Measurements from ENCODE around the gene WDFY2. TPM values are rescaled to one million over a fixed set of nuclear protein-coding genes. Genes with fewer than 3 reads are reported as not detected.
A peak's percentile ranks its signal among the peaks of the same experiment; 100 is the strongest.

The WDFY2 gene
- total and polyA plus RNA-seq, 2 experiments from 2014 or later, result 11.4 to 24.0 TPM

DNA sequence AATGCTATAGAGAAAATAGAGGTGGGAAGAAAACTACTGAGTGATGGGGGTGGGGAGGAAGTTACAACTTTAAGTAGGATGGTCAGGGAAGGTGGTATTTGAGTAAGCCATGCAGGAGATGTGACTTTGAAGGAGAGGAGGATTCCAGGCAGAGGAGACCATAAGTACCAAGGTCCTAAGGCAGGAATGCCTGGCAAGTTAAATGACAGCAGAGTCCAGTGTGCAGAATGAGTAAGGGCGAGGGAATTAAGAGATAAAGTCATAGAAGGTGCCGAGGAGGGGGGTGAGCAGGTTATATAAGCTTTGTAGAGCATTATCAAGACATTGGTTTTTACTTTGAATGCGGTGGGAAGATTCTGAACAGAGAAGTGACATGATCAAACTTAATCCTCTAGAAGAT lies 43.2 kb upstream of the WDFY2 start (continued):
- TF ChIP-seq, protein P1, sequence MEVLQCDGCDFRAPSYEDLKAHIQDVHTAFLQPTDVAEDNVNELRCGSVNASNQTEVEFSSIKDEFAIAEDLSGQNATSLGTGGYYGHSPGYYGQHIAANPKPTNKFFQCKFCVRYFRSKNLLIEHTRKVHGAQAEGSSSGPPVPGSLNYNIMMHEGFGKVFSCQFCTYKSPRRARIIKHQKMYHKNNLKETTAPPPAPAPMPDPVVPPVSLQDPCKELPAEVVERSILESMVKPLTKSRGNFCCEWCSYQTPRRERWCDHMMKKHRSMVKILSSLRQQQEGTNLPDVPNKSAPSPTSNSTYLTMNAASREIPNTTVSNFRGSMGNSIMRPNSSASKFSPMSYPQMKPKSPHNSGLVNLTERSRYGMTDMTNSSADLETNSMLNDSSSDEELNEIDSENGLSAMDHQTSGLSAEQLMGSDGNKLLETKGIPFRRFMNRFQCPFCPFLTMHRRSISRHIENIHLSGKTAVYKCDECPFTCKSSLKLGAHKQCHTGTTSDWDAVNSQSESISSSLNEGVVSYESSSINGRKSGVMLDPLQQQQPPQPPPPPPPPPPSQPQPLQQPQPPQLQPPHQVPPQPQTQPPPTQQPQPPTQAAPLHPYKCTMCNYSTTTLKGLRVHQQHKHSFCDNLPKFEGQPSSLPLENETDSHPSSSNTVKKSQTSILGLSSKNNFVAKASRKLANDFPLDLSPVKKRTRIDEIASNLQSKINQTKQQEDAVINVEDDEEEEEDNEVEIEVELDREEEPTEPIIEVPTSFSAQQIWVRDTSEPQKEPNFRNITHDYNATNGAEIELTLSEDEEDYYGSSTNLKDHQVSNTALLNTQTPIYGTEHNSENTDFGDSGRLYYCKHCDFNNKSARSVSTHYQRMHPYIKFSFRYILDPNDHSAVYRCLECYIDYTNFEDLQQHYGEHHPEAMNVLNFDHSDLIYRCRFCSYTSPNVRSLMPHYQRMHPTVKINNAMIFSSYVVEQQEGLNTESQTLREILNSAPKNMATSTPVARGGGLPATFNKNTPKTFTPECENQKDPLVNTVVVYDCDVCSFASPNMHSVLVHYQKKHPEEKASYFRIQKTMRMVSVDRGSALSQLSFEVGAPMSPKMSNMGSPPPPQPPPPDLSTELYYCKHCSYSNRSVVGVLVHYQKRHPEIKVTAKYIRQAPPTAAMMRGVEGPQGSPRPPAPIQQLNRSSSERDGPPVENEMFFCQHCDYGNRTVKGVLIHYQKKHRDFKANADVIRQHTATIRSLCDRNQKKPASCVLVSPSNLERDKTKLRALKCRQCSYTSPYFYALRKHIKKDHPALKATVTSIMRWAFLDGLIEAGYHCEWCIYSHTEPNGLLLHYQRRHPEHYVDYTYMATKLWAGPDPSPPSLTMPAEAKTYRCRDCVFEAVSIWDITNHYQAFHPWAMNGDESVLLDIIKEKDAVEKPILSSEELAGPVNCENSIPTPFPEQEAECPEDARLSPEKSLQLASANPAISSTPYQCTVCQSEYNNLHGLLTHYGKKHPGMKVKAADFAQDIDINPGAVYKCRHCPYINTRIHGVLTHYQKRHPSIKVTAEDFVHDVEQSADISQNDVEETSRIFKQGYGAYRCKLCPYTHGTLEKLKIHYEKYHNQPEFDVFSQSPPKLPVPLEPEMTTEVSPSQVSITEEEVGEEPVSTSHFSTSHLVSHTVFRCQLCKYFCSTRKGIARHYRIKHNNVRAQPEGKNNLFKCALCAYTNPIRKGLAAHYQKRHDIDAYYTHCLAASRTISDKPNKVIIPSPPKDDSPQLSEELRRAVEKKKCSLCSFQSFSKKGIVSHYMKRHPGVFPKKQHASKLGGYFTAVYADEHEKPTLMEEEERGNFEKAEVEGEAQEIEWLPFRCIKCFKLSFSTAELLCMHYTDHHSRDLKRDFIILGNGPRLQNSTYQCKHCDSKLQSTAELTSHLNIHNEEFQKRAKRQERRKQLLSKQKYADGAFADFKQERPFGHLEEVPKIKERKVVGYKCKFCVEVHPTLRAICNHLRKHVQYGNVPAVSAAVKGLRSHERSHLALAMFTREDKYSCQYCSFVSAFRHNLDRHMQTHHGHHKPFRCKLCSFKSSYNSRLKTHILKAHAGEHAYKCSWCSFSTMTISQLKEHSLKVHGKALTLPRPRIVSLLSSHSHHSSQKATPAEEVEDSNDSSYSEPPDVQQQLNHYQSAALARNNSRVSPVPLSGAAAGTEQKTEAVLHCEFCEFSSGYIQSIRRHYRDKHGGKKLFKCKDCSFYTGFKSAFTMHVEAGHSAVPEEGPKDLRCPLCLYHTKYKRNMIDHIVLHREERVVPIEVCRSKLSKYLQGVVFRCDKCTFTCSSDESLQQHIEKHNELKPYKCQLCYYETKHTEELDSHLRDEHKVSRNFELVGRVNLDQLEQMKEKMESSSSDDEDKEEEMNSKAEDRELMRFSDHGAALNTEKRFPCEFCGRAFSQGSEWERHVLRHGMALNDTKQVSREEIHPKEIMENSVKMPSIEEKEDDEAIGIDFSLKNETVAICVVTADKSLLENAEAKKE (CRISPR knock-in tag; IDR thresholded peaks at IDR 0.05), result no peak
- no peak for TF ChIP-seq STAT1 (IDR thresholded peaks at IDR 0.05; ENCODE audit: unreplicated experiment)
- TF ChIP-seq, protein P2, sequence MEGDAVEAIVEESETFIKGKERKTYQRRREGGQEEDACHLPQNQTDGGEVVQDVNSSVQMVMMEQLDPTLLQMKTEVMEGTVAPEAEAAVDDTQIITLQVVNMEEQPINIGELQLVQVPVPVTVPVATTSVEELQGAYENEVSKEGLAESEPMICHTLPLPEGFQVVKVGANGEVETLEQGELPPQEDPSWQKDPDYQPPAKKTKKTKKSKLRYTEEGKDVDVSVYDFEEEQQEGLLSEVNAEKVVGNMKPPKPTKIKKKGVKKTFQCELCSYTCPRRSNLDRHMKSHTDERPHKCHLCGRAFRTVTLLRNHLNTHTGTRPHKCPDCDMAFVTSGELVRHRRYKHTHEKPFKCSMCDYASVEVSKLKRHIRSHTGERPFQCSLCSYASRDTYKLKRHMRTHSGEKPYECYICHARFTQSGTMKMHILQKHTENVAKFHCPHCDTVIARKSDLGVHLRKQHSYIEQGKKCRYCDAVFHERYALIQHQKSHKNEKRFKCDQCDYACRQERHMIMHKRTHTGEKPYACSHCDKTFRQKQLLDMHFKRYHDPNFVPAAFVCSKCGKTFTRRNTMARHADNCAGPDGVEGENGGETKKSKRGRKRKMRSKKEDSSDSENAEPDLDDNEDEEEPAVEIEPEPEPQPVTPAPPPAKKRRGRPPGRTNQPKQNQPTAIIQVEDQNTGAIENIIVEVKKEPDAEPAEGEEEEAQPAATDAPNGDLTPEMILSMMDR (conservative IDR thresholded peaks at IDR 0.05; ENCODE audit: low read depth in 2 of 2), result no peak

GRCh38 chr13:51541809-51542258 lies 42.4 kb upstream of the WDFY2 start:
- Mint-ChIP-seq H3K4me3 (no peak overlapping the region), H3K9me3 (no peaks in the 10 kb centered on the region; the same call in 2 of the 3 replicates), H3K4me1 (peaks cover 37% of the 10 kb centered on the region), H3K27ac (no peak overlapping the region), H3K36me3 (ENCODE audit: low read depth) (no peaks in the 10 kb centered on the region), H3K27me3 (ENCODE audit: insufficient read depth, low read depth, poor library complexity) (peaks cover 4% of the 10 kb centered on the region)
- H3K4me3 ChIP-seq, result no peak overlapping the region
- H3K36me3 ChIP-seq (ENCODE audit: insufficient read depth), result no peaks in the 10 kb centered on the region
- no peak for ATAC-seq
- no peaks in the 10 kb centered on the region for H3K9me2 ChIP-seq (ENCODE audit: insufficient read depth)
- peak overlapping the region; percentile 91 for H2AFZ ChIP-seq
- H3K27me3 ChIP-seq (ENCODE audit: insufficient read depth), result no peaks in the 10 kb centered on the region
- no peak for DNase-seq (ENCODE audit: low spot score)
- H3K27ac ChIP-seq (ENCODE audit: low read depth), result no peak overlapping the region
- no peaks in the 10 kb centered on the region for H3F3A ChIP-seq (replicated peaks; ENCODE audit: low read depth)
- H3K4me1 ChIP-seq (ENCODE audit: insufficient read depth), result peaks cover 18% of the 10 kb centered on the region
- no peaks in the 10 kb centered on the region for H4K20me1 ChIP-seq (replicated peaks; ENCODE audit: insufficient read depth)
- H3K4me2 ChIP-seq, result no peak overlapping the region
- no peaks in the 10 kb centered on the region for H3K79me2 ChIP-seq (replicated peaks; ENCODE audit: insufficient read depth)
- no peak for TF ChIP-seq ZNF331 (CRISPR knock-in tag; IDR thresholded peaks at IDR 0.05; ENCODE audit: low read depth)
- TF ChIP-seq, protein P1 (CRISPR knock-in tag; IDR thresholded peaks at IDR 0.05), result no peak
- TF ChIP-seq, protein P2 (conservative IDR thresholded peaks at IDR 0.05; ENCODE audit: low read depth in 2 of 2), result no peak
